Left ventricle myocardium inferior (tissue), 1 donor: ENCODE results near the gene AGTPBP1. TPM values are rescaled to one million over a fixed set of nuclear protein-coding genes. Genes with fewer than 3 reads are reported as not detected.
A peak's percentile ranks its signal among the peaks of the same experiment; 100 is the strongest.

Experiments
- DNase-seq: peaks from one replicate; pipeline ENCODE4 v3.0.0-alpha.2; 2020
- H3K27ac ChIP-seq: fragments of 200-600 bp; replicated peaks from 2 replicates; pipeline ENCODE4 v1.8.0; 2021
- H3K27me3 ChIP-seq: fragments of 200-600 bp; 2 replicates; pipeline ENCODE4 v1.8.0; 2021; ENCODE audit warnings: low read depth
- H3K36me3 ChIP-seq: fragments of 200-600 bp; 2 replicates; pipeline ENCODE4 v1.8.0; 2021
- H3K4me1 ChIP-seq: fragments of 200-600 bp; 2 replicates; pipeline ENCODE4 v1.8.0; 2021
- H3K4me3 ChIP-seq: fragments of 200-600 bp; 2 replicates; pipeline ENCODE4 v1.8.0; 2021; ENCODE audit warnings: mild to moderate bottlenecking, moderate library complexity
- H3K9me3 ChIP-seq: fragments of 200-600 bp; replicated peaks from 2 replicates; pipeline ENCODE4 v1.8.0; 2021
- CTCF ChIP-seq: fragments of 200-600 bp; IDR thresholded peaks from 2 replicates; pipeline ENCODE4 v1.8.0; 2021; ENCODE audit warnings: antibody characterized with exemption, mild to moderate bottlenecking, borderline replicate concordance
- intact Hi-C: fragments of 100-400 bp; cut with micrococcal nuclease; formaldehyde crosslinking; loops from one replicate; pipeline ENCODE4 v1.11.0; 2022
- total RNA-seq: library from RNA; stranded (reverse); fragmentation: NEBNext Ultra II Directional; extraction: Animal tissue kit (Norgen Biotek cat#: 25700); gene quantifications from one replicate; pipeline ENCODE4 v1.2.1, GENCODE V29; 2021
- donor health status: DM: no; HTN: yes; CAD: no; lungs with severe emphysema.

The AGTPBP1 gene
- total RNA-seq, 1 donor from 2014 or later: 52.5 TPM

GRCh38 chr9:85528607-85529006 is 213.1 kb downstream of the AGTPBP1 start:
- intact Hi-C loops: no loop called here
- no peak for DNase-seq

GRCh38 chr9:85528142-85528541 is 213.6 kb downstream of the AGTPBP1 start:
- Histone ChIP-seq H3K4me3 (no peak overlapping the region), H3K36me3 (no peaks in the 10 kb centered on the region), H3K4me1 (peaks cover 39% of the 10 kb centered on the region), H3K9me3 (peaks cover 16% of the 10 kb centered on the region), H3K27me3 (peaks cover 12% of the 10 kb centered on the region), H3K27ac (peak overlapping the region; percentile 87)
- TF ChIP-seq CTCF: no peak
- intact Hi-C loops: no loop called here
- DNase-seq: no peak

More at GRCh38 chr9:85528607-85529006, 213.1 kb downstream of the AGTPBP1 start:
- H3K9me3 ChIP-seq: peaks cover 16% of the 10 kb centered on the region
- H3K27ac ChIP-seq: peak overlapping the region; percentile 87
- no peak for TF ChIP-seq CTCF
- no peaks in the 10 kb centered on the region for H3K36me3 ChIP-seq
- H3K4me3 ChIP-seq: no peak overlapping the region
- peaks cover 38% of the 10 kb centered on the region for H3K4me1 ChIP-seq
- peaks cover 9% of the 10 kb centered on the region for H3K27me3 ChIP-seq

GRCh38 chr9:85527331-85528020 is 214.3 kb downstream of the AGTPBP1 start:
- no peak overlapping the region for H3K4me3 ChIP-seq
- peak overlapping the region; percentile 87 for H3K27ac ChIP-seq
- H3K27me3 ChIP-seq: peaks cover 14% of the 10 kb centered on the region
- H3K9me3 ChIP-seq: peaks cover 9% of the 10 kb centered on the region
- no peak for DNase-seq
- no peaks in the 10 kb centered on the region for H3K36me3 ChIP-seq
- intact Hi-C loops: no loop called here
- H3K4me1 ChIP-seq: peaks cover 45% of the 10 kb centered on the region
- TF ChIP-seq CTCF: no peak

- intact Hi-C loops: no loop called here
- Histone ChIP-seq H3K4me1 (peaks cover 58% of the 10 kb centered on the region), H3K27ac (no peak overlapping the region)
Observed at GRCh38 chr9:85524531-85524930, 217.2 kb downstream of the AGTPBP1 start.

GRCh38 chr9:85523202-85523601 is 218.6 kb downstream of the AGTPBP1 start:
- Histone ChIP-seq H3K27ac (peak overlapping the region; percentile 85), H3K27me3 (peaks cover 39% of the 10 kb centered on the region), H3K4me3 (peak overlapping the region; percentile 60), H3K4me1 (peaks cover 48% of the 10 kb centered on the region), H3K9me3 (peaks cover 9% of the 10 kb centered on the region), H3K36me3 (no peaks in the 10 kb centered on the region)
- intact Hi-C loops: no loop called here
- DNase-seq: no peak
- TF ChIP-seq CTCF: no peak

More at GRCh38 chr9:85524531-85524930, 217.2 kb downstream of the AGTPBP1 start:
- Histone ChIP-seq H3K36me3 (no peaks in the 10 kb centered on the region), H3K9me3 (peaks cover 9% of the 10 kb centered on the region), H3K27me3 (peaks cover 26% of the 10 kb centered on the region), H3K4me3 (no peak overlapping the region)
- no peak for DNase-seq
- no peak for TF ChIP-seq CTCF
